ENCODE results near the gene DMD. TPM values are rescaled to one million over a fixed set of nuclear protein-coding genes. Genes with fewer than 3 reads are reported as not detected.

DMD gene
- total RNA-seq, 1 experiment from 2014 or later = 19.3 TPM

- H3K9me3 Mint-ChIP-seq (ENCODE audit: unreplicated experiment) = no peaks in the 10 kb centered on the region
- ChIA-PET POLR2A (no interaction called here), CTCF (no interaction called here)
- no TSS peak for BruUV-seq (replicated peaks)
- no peaks in the 10 kb centered on the region for H3K4me1 Mint-ChIP-seq (ENCODE audit: insufficient read depth, unreplicated experiment)
- intact Hi-C loops (cut with micrococcal nuclease) = no loop called here
- H3K27me3 Mint-ChIP-seq (ENCODE audit: insufficient read depth, unreplicated experiment) = peaks cover 20% of the 10 kb centered on the region
- no peaks in the 10 kb centered on the region for H3K36me3 Mint-ChIP-seq (ENCODE audit: insufficient read depth, unreplicated experiment)
- H3K4me3 Mint-ChIP-seq (ENCODE audit: unreplicated experiment) = no peak overlapping the region
- no peak overlapping the region for H3K27ac Mint-ChIP-seq (ENCODE audit: low read depth, unreplicated experiment)
- no peak for TF ChIP-seq CTCF (IDR thresholded peaks at IDR 0.05; ENCODE audit: unreplicated experiment)
- no peak for DNase-seq (ENCODE audit: unreplicated experiment)
Measured at GRCh38 chrX:31233941-31234496, 1977.3 kb downstream of the DMD start.

- Mint-ChIP-seq H3K27ac (ENCODE audit: low read depth, unreplicated experiment) (no peak overlapping the region), H3K36me3 (ENCODE audit: insufficient read depth, unreplicated experiment) (no peaks in the 10 kb centered on the region), H3K4me3 (ENCODE audit: unreplicated experiment) (no peak overlapping the region), H3K4me1 (ENCODE audit: insufficient read depth, unreplicated experiment) (no peaks in the 10 kb centered on the region), H3K9me3 (ENCODE audit: unreplicated experiment) (no peaks in the 10 kb centered on the region), H3K27me3 (ENCODE audit: insufficient read depth, unreplicated experiment) (peaks cover 20% of the 10 kb centered on the region)
- BruUV-seq (replicated peaks) = no TSS peak
- ChIA-PET CTCF (interaction anchor here (0.7 kb wide), 1 partner anchor 17 kb away, joined by 3 read pairs; no protein-coding TSS in a partner anchor), POLR2A (no interaction called here)
- intact Hi-C loops (cut with micrococcal nuclease) = no loop called here
- TF ChIP-seq CTCF (IDR thresholded peaks at IDR 0.05; ENCODE audit: unreplicated experiment) = no peak
- no peak for DNase-seq (ENCODE audit: unreplicated experiment)
Measured at GRCh38 chrX:31232506-31232905, 1978.8 kb downstream of the DMD start.

GRCh38 chrX:31228909-31229308 lies 1982.4 kb downstream of the DMD start:
- BruUV-seq (replicated peaks) = no TSS peak
- Mint-ChIP-seq H3K27ac (ENCODE audit: low read depth, unreplicated experiment) (no peak overlapping the region), H3K27me3 (ENCODE audit: insufficient read depth, unreplicated experiment) (peaks cover 19% of the 10 kb centered on the region), H3K4me1 (ENCODE audit: insufficient read depth, unreplicated experiment) (peaks cover 4% of the 10 kb centered on the region), H3K36me3 (ENCODE audit: insufficient read depth, unreplicated experiment) (no peaks in the 10 kb centered on the region), H3K9me3 (ENCODE audit: unreplicated experiment) (no peaks in the 10 kb centered on the region), H3K4me3 (ENCODE audit: unreplicated experiment) (no peak overlapping the region)
- CTCF ChIA-PET = no interaction called here
- intact Hi-C loops (cut with micrococcal nuclease) = no loop called here
- POLR2A ChIA-PET = no interaction called here
- no peak for TF ChIP-seq CTCF (IDR thresholded peaks at IDR 0.05; ENCODE audit: unreplicated experiment)
- no peak for DNase-seq (ENCODE audit: unreplicated experiment)

- POLR2A ChIA-PET = no interaction called here
- BruUV-seq (replicated peaks) = no TSS peak
- no peak for DNase-seq (ENCODE audit: unreplicated experiment)
- no peak for TF ChIP-seq CTCF (IDR thresholded peaks at IDR 0.05; ENCODE audit: unreplicated experiment)
- intact Hi-C loops (cut with micrococcal nuclease) = no loop called here
- Mint-ChIP-seq H3K4me1 (ENCODE audit: insufficient read depth, unreplicated experiment) (peaks cover 5% of the 10 kb centered on the region), H3K9me3 (ENCODE audit: unreplicated experiment) (no peaks in the 10 kb centered on the region), H3K4me3 (ENCODE audit: unreplicated experiment) (no peak overlapping the region), H3K36me3 (ENCODE audit: insufficient read depth, unreplicated experiment) (no peaks in the 10 kb centered on the region), H3K27ac (ENCODE audit: low read depth, unreplicated experiment) (no peak overlapping the region), H3K27me3 (ENCODE audit: insufficient read depth, unreplicated experiment) (peaks cover 14% of the 10 kb centered on the region)
- CTCF ChIA-PET = no interaction called here
Measured at GRCh38 chrX:31228415-31228832, 1982.9 kb downstream of the DMD start.

All from MCF 10A (cell line).